HUES48 (cell line): ENCODE measurements around the gene KAZN.

Experiments
- H3K27ac ChIP-seq: one replicate; pipeline ENCODE4 v1.7.0; 2013; ENCODE audit warnings: low read depth, low read length, inconsistent platforms
- H3K27me3 ChIP-seq: 2 replicates; pipeline ENCODE4 v1.6.1; 2013; ENCODE audit warnings: mild to moderate bottlenecking, low read length; ENCODE audit not compliant: control insufficient read depth, insufficient read depth
- H3K36me3 ChIP-seq: 2 replicates; pipeline ENCODE4 v1.6.1; 2013; ENCODE audit warnings: low read length; ENCODE audit not compliant: control insufficient read depth, insufficient read depth
- H3K4me1 ChIP-seq: 2 replicates; pipeline ENCODE4 v1.6.1; 2013; ENCODE audit warnings: mild to moderate bottlenecking, low read length; ENCODE audit not compliant: control insufficient read depth, insufficient read depth
- H3K4me3 ChIP-seq: 2 replicates; pipeline ENCODE4 v1.5.1; 2013; ENCODE audit warnings: mild to moderate bottlenecking, low read depth, low read length
- H3K9ac ChIP-seq: 2 replicates; pipeline ENCODE4 v1.6.1; 2013; ENCODE audit warnings: mild to moderate bottlenecking, low read depth, low read length, moderate library complexity
- H3K9me3 ChIP-seq: 2 replicates; pipeline ENCODE4 v1.6.1; 2013; ENCODE audit warnings: low read length; ENCODE audit not compliant: control insufficient read depth, insufficient read depth

Gene KAZN

DNA sequence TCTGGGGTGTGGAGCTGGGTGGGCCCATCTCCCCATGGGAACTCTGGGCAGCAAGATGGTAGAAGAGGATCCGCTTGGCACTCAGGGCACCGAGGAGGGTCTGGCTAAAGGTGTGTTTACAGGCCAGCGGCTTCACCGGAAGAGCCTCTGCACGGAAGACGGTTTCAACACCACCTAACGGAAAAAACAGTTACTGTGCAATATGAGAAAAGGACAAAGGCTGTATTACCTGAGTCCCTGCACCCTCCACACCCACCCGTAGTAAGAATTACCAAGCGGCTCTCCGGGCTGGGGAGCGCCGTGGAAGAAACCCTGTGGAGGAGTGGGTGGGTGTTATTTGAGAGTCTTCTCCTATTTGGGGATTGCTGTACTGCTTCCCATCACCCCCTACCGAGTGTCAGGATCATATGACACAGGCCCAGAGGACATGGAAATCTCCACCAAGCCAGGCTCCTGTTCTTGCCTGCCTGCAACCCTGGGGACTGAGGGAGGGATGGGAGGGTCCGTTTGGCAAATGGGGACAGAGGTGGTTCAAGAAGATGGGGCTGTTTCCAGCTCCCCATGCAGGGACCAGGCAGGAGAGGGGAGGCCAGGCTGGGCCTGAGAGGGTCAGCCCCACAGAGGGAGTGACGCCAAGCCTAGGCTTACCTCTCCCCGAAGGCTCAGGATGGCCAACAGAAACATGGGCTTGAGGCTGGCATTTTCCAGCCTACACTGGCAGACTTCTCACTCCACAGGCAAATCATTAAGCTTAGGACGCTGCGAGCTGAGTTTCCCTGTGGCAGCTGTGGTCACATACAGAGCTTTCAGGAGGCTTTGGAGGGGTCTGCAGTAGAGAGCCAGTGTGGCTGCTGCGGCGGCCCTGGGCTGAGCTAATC lies 351.6 kb downstream of the KAZN start:
- H3K4me1 ChIP-seq = peaks cover 14% of the 10 kb centered on the region
- H3K27me3 ChIP-seq = no peaks in the 10 kb centered on the region
- no peak overlapping the region for H3K27ac ChIP-seq
- H3K9ac ChIP-seq = no peak overlapping the region
- H3K36me3 ChIP-seq = no peaks in the 10 kb centered on the region
- H3K4me3 ChIP-seq = no peak overlapping the region
- no peaks in the 10 kb centered on the region for H3K9me3 ChIP-seq

DNA sequence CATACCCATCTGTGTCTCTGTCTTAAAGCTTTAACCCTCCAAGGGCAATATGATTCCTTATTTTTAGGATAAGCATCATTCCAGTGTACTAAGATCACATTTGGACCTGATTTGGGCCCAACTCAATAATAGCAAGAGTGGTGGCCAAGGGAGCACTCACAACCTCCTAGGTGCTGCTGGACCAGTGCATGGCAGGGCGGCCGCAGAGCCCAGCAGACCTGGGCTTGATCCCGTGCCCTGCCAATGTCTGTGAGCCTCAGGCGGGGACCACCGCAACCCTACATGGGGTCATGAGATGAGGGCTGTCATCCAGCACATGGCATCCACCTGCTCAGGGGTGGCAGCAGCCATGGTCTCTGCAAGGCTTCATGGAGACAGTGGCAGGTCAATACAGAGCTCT lies 353.3 kb downstream of the KAZN start:
- Histone ChIP-seq H3K27ac (no peak overlapping the region), H3K36me3 (no peaks in the 10 kb centered on the region), H3K9me3 (no peaks in the 10 kb centered on the region), H3K4me1 (peaks cover 9% of the 10 kb centered on the region; the same call in 1 of the 2 replicates), H3K4me3 (no peak overlapping the region), H3K9ac (no peak overlapping the region), H3K27me3 (no peaks in the 10 kb centered on the region)

DNA sequence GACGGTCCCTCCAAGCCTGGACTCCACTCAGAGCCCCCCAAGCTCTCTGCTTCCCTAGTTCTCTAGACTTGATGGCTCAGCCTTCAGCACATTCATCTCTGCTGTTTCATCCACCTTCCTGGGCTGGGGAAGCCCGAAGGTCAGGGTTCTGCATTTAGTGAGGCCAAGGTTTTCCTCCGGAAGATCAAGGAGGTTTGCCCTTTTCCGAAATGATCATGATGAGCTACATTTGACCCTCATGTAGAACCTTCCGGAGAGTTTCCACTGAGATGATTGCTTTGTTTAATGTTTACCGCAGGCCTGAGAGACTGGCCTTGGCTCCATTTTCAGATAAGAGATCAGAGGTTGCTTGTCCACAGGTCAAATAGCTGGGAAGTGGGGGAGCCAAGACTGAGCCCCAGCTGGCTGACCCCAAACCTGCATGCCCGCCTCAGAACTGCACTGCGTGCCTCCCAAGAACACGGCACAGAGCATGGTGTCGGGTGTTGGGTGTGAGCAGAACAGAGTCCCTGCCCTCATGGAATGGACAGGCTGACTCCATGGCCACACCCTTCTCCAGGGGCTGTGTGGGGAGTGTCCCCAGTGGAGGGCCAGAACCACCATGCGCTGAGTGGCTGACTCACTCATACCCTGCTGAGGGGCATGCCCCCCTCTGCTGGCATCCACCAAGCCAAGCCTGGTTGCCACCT lies 354.3 kb downstream of the KAZN start:
- no peak overlapping the region for H3K27ac ChIP-seq
- H3K27me3 ChIP-seq = no peaks in the 10 kb centered on the region
- no peak overlapping the region for H3K4me3 ChIP-seq
- no peaks in the 10 kb centered on the region for H3K36me3 ChIP-seq
- H3K9ac ChIP-seq = no peak overlapping the region
- peaks cover 9% of the 10 kb centered on the region; the same call in 1 of the 2 replicates for H3K4me1 ChIP-seq
- H3K9me3 ChIP-seq = no peaks in the 10 kb centered on the region

DNA sequence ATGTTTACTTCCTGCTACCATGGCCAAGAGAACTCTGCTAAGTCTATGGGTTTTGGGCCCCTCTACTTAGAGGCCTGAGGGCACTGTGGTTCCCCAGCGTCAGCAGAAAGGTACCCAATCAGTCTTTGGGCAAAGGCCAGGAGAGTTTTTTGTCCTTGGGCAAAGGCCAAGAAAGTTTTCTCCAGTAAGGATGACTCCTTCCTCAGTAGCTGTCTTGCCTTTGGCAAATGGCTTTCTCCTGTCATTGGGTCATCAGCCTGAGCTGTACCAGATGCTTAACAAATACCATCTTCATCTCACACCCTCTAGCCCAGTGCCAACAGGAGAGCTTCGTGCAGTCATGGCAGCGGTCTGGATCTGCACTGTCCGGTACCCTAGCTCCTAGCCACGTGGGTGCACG lies 355.7 kb downstream of the KAZN start:
- no peaks in the 10 kb centered on the region for H3K27me3 ChIP-seq
- H3K27ac ChIP-seq = no peak overlapping the region
- peaks cover 9% of the 10 kb centered on the region; the same call in 1 of the 2 replicates for H3K4me1 ChIP-seq
- no peaks in the 10 kb centered on the region for H3K36me3 ChIP-seq
- H3K4me3 ChIP-seq = no peak overlapping the region
- no peaks in the 10 kb centered on the region for H3K9me3 ChIP-seq
- no peak overlapping the region for H3K9ac ChIP-seq

DNA sequence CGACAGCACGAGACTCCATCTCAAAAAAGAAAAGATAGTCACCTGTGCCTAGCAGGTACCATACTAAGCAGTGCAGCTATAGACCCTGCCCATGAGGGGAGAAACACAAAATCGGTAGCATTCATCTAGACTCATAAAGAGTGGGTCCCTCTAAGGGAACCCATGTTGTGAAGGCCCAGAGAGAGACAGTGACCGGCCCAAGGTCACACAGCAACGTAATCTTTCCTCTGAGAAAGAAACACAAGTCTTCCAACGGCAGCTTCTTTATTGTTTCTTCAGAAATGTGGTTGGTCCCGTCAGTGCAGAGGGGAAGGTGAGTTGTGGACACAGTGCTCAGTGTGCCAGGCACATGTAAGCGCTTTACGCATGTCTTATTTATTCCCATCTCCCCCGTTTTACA lies 356.4 kb downstream of the KAZN start:
- no peaks in the 10 kb centered on the region for H3K36me3 ChIP-seq
- H3K9me3 ChIP-seq = no peaks in the 10 kb centered on the region
- peaks cover 5% of the 10 kb centered on the region; the same call in 1 of the 2 replicates for H3K4me1 ChIP-seq
- H3K4me3 ChIP-seq = no peak overlapping the region
- H3K27ac ChIP-seq = no peak overlapping the region
- no peaks in the 10 kb centered on the region for H3K27me3 ChIP-seq
- H3K9ac ChIP-seq = no peak overlapping the region

DNA sequence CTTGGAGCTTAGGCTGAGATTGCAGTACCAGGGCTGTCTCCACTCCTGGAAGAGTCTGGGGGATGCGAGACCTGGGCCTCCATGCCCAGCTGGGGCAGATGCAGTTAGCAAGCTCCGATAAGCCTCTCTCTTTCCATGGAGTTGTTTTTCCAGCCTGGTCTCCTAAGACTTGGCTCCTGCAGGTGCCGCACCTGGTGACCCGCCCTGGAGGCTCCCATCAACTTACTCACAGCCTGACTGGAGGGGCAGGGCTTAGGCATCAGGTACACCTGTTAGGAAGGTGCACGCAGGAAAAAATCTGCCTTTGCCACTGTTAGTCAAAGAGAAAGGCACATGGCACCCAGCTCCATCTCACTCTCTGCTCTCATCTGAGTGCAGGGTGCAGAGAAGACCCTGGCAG lies 356.9 kb downstream of the KAZN start:
- Histone ChIP-seq H3K4me1 (no peaks in the 10 kb centered on the region), H3K36me3 (no peaks in the 10 kb centered on the region), H3K27me3 (no peaks in the 10 kb centered on the region), H3K9ac (no peak overlapping the region), H3K4me3 (no peak overlapping the region), H3K27ac (no peak overlapping the region), H3K9me3 (no peaks in the 10 kb centered on the region)

DNA sequence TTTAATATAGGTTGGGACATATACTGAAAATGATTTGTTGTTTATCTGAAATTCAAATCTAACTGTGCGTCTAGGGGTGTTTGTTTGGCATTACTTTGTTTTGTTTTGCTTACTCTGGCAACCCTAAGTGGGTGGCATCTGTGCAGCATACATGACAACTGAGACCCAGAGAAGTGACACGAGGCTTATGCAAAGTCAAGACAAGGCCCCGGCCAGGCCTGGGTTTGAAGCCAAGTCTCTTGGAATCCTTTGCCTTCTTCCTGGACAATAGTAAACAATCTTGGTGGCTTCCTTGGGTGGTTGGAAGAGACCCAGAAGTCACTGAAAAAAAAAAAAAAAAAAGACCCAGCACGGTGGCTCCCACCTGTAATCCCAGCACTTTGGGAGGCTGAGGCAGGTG lies 357.5 kb downstream of the KAZN start:
- Histone ChIP-seq H3K27ac (no peak overlapping the region), H3K36me3 (no peaks in the 10 kb centered on the region)

DNA sequence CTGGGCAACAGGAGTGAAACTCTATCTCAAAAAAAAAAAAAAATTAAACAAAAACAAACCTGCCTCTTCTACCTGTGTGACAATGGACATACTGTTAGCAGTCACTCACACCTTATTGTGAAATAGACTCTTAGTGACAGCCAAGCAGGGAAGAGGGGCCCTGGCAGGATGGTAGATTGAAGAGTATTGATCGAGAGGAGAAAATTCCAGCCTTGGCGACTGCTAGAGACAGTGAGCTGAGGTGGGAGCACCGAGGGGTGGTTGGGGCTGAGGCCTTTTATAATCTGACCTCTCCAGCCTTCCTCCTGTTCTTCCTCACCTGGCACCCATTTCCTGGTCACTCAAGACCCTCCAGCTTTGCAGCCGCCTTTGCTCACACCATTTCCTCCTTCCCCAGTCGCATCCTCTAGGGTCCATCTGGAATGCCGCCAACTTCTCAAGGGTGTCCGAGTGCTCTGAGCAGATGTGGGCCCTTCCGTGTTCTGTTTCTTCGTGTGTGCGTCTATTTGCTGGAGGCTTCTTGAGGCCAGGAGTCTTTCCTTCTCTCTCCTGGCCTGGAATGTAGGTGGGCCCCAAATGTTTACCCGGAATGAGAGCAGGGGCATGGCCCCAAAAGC lies 358.2 kb downstream of the KAZN start:
- H3K4me1 ChIP-seq = no peaks in the 10 kb centered on the region
- no peak overlapping the region for H3K27ac ChIP-seq

More for the DNA sequence above, 357.5 kb downstream of the KAZN start:
- H3K27me3 ChIP-seq = no peaks in the 10 kb centered on the region
- no peak overlapping the region for H3K4me3 ChIP-seq
- no peaks in the 10 kb centered on the region for H3K4me1 ChIP-seq
- H3K9ac ChIP-seq = no peak overlapping the region
- H3K9me3 ChIP-seq = no peaks in the 10 kb centered on the region

DNA sequence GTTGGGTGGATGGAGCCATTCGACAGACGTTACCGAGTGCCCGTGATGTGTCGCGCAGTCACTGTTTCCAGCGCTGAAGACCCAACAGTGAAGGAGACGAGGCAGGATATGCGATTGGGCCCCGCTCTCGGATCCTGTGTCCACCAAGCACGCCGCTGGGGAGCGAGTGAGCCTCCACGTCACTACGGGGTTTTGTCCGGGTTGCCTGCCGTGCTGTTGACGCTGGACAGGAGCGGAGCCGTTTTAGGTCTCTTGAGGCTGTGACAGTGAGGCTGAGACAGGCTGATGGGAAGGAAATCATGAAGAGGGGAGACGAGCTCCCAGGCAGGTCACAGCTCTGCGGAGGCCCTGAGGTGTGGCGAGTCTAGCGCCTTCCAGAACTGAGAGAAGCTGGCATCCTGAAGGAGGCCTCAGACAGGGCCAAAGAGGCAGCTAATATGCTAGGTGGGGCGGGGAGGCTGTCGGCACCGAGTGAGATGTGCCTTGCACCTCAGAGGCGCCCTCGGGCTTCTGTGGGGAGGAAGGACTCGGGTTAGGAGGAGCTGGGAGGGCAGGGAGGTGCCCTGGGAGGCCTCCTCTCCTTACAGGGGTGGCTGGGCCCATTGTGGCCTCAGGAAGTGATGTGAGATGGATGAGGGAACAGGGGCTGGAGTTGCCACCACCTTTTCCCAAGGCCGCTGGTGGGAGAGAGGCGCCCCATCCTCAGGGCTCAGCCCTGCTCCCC lies 359.1 kb downstream of the KAZN start:
- Histone ChIP-seq H3K27me3 (no peaks in the 10 kb centered on the region), H3K9me3 (no peaks in the 10 kb centered on the region), H3K27ac (no peak overlapping the region), H3K4me1 (no peaks in the 10 kb centered on the region), H3K4me3 (no peak overlapping the region), H3K9ac (no peak overlapping the region), H3K36me3 (peaks cover 4% of the 10 kb centered on the region; the same call in 1 of the 2 replicates)

More for the DNA sequence above, 358.2 kb downstream of the KAZN start:
- H3K27me3 ChIP-seq = no peaks in the 10 kb centered on the region
- H3K4me3 ChIP-seq = no peak overlapping the region
- H3K36me3 ChIP-seq = peaks cover 4% of the 10 kb centered on the region; the same call in 1 of the 2 replicates
- no peaks in the 10 kb centered on the region for H3K9me3 ChIP-seq
- H3K9ac ChIP-seq = no peak overlapping the region

DNA sequence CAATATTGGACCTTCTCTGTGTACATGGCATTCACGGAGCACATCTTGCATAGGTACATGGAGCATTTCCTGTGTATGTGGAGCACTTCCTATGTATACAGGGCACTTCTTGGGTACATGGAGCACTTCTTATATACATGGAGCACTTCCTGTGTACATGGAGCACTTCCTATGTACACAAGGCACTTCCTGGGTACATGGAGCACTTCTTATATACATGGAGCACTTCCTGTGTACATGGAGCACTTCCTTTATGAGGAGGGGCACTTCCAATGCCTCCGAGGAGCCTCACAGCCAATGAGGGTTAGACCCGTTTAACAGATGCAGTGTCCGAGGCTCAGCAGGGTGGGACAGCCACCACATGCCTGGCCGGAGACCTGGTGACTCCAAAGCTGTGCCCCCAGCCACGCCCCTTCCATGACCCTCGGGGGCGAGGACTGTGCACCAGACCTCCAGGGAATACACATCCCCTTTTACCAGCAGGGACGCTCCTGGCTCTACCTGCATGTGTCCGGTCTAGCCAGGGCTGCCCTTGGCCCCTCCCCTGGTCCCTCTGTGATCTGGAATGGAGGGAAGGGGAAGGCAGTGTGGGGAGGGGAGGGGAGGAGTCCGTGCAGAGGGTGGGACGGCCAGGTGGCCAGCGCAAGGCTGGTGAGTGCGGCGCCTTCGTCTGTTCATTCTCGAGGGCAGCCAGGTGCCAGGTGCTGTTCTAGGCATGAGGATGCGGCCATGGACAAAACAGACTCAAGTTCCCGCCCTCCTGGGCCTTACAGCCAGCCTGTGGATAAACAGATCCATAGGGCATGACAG lies 360.0 kb downstream of the KAZN start:
- Histone ChIP-seq H3K9me3 (no peaks in the 10 kb centered on the region), H3K27me3 (no peaks in the 10 kb centered on the region), H3K4me3 (no peak overlapping the region), H3K36me3 (peaks cover 4% of the 10 kb centered on the region; the same call in 1 of the 2 replicates), H3K27ac (no peak overlapping the region), H3K9ac (no peak overlapping the region), H3K4me1 (no peaks in the 10 kb centered on the region)
